ENCODE measurements around the gene PELI1. TPM values are rescaled to one million over a fixed set of nuclear protein-coding genes. Genes with fewer than 3 reads are reported as not detected.

Gene PELI1
- total RNA-seq, 1 experiment from 2014 or later, result 26.2 TPM

GRCh38 chr2:64192125-64192479 lies 47.9 kb upstream of the PELI1 start:
- CTCF ChIA-PET, result no interaction called here
- no peaks in the 10 kb centered on the region for H3K36me3 Mint-ChIP-seq (ENCODE audit: insufficient read depth, unreplicated experiment)
- H3K27me3 Mint-ChIP-seq (ENCODE audit: unreplicated experiment), result no peaks in the 10 kb centered on the region
- no peaks in the 10 kb centered on the region for H3K4me1 Mint-ChIP-seq (ENCODE audit: low read depth, unreplicated experiment)
- no TSS peak for BruUV-seq (replicated peaks)
- TF ChIP-seq, protein P1, sequence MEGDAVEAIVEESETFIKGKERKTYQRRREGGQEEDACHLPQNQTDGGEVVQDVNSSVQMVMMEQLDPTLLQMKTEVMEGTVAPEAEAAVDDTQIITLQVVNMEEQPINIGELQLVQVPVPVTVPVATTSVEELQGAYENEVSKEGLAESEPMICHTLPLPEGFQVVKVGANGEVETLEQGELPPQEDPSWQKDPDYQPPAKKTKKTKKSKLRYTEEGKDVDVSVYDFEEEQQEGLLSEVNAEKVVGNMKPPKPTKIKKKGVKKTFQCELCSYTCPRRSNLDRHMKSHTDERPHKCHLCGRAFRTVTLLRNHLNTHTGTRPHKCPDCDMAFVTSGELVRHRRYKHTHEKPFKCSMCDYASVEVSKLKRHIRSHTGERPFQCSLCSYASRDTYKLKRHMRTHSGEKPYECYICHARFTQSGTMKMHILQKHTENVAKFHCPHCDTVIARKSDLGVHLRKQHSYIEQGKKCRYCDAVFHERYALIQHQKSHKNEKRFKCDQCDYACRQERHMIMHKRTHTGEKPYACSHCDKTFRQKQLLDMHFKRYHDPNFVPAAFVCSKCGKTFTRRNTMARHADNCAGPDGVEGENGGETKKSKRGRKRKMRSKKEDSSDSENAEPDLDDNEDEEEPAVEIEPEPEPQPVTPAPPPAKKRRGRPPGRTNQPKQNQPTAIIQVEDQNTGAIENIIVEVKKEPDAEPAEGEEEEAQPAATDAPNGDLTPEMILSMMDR (IDR thresholded peaks at IDR 0.05; ENCODE audit: unreplicated experiment), result no peak
- no peak for DNase-seq
- intact Hi-C loops (cut with micrococcal nuclease; ENCODE audit: unreplicated experiment), result no loop called here
- H3K27ac Mint-ChIP-seq (ENCODE audit: unreplicated experiment), result no peak overlapping the region
- H3K9me3 Mint-ChIP-seq (ENCODE audit: low read depth, unreplicated experiment), result no peaks in the 10 kb centered on the region
- no peak overlapping the region for H3K4me3 Mint-ChIP-seq (ENCODE audit: low read depth, unreplicated experiment)

- Mint-ChIP-seq H3K36me3 (ENCODE audit: insufficient read depth, unreplicated experiment) (no peaks in the 10 kb centered on the region), H3K27ac (ENCODE audit: unreplicated experiment) (no peak overlapping the region), H3K4me3 (ENCODE audit: low read depth, unreplicated experiment) (no peak overlapping the region), H3K4me1 (ENCODE audit: low read depth, unreplicated experiment) (no peaks in the 10 kb centered on the region), H3K27me3 (ENCODE audit: unreplicated experiment) (no peaks in the 10 kb centered on the region), H3K9me3 (ENCODE audit: low read depth, unreplicated experiment) (no peaks in the 10 kb centered on the region)
- TF ChIP-seq, protein P1 (IDR thresholded peaks at IDR 0.05; ENCODE audit: unreplicated experiment), result no peak
- intact Hi-C loops (cut with micrococcal nuclease; ENCODE audit: unreplicated experiment), result loop anchor here (2.0 kb wide), 1 partner anchor 15 kb away; no protein-coding TSS in a partner anchor
- CTCF ChIA-PET, result no interaction called here
- no peak for DNase-seq
- BruUV-seq (replicated peaks), result no TSS peak
Observed at GRCh38 chr2:64189586-64189985, 45.4 kb upstream of the PELI1 start.

DNA sequence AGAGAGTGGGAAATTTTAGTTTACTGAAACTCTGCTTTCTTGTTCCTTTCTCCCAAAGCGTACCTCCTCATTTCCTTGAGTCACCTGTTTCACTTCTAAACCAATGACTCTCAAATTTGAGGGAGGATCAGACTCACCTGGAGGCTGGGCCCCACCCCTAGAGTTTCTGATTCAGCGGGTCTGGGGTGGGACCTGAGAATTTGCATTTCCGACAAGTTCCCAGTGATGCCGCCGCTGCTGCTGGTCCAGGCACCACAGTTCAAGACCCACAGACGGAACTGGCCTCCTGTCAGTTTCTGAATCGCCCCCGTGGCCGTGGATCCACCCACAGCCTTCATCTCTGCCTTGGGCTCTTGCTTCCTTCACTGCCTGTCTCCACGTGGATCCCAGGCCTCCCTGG lies 44.9 kb upstream of the PELI1 start:
- no peak for DNase-seq
- Mint-ChIP-seq H3K27me3 (ENCODE audit: unreplicated experiment) (no peaks in the 10 kb centered on the region), H3K4me1 (ENCODE audit: low read depth, unreplicated experiment) (no peaks in the 10 kb centered on the region), H3K27ac (ENCODE audit: unreplicated experiment) (no peak overlapping the region), H3K36me3 (ENCODE audit: insufficient read depth, unreplicated experiment) (no peaks in the 10 kb centered on the region), H3K9me3 (ENCODE audit: low read depth, unreplicated experiment) (no peaks in the 10 kb centered on the region), H3K4me3 (ENCODE audit: low read depth, unreplicated experiment) (no peak overlapping the region)
- BruUV-seq (replicated peaks), result no TSS peak
- TF ChIP-seq, protein P1 (IDR thresholded peaks at IDR 0.05; ENCODE audit: unreplicated experiment), result no peak
- CTCF ChIA-PET, result no interaction called here
- intact Hi-C loops (cut with micrococcal nuclease; ENCODE audit: unreplicated experiment), result loop anchor here (2.0 kb wide), 1 partner anchor 14 kb away; no protein-coding TSS in a partner anchor

- CTCF ChIA-PET, result interaction anchor here (0.7 kb wide), 1 partner anchor 16 kb away, joined by 3 read pairs; no protein-coding TSS in a partner anchor
- no peak overlapping the region for H3K27ac Mint-ChIP-seq (ENCODE audit: unreplicated experiment)
- intact Hi-C loops (cut with micrococcal nuclease; ENCODE audit: unreplicated experiment), result no loop called here
- no peak overlapping the region for H3K4me3 Mint-ChIP-seq (ENCODE audit: low read depth, unreplicated experiment)
- H3K9me3 Mint-ChIP-seq (ENCODE audit: low read depth, unreplicated experiment), result no peaks in the 10 kb centered on the region
- no peaks in the 10 kb centered on the region for H3K4me1 Mint-ChIP-seq (ENCODE audit: low read depth, unreplicated experiment)
- DNase-seq, result no peak
- H3K27me3 Mint-ChIP-seq (ENCODE audit: unreplicated experiment), result no peaks in the 10 kb centered on the region
- TF ChIP-seq, protein P1 (IDR thresholded peaks at IDR 0.05; ENCODE audit: unreplicated experiment), result no peak
- H3K36me3 Mint-ChIP-seq (ENCODE audit: insufficient read depth, unreplicated experiment), result no peaks in the 10 kb centered on the region
- no TSS peak for BruUV-seq (replicated peaks)
Observed at GRCh38 chr2:64186699-64187605, 42.7 kb upstream of the PELI1 start.
